WTC11 (cell line): ENCODE measurements around the gene APMAP.

Experiments
- CTCF ChIP-seq: fragments of 200-600 bp; IDR thresholded peaks from 2 replicates; pipeline ENCODE4 v1.8.0; 2022; ENCODE audit warnings: antibody characterized with exemption
- E2F1 ChIP-seq: sonication (generic); formaldehyde crosslinking; IDR thresholded peaks from 2 replicates; pipeline ENCODE4 v1.8.0; 2022; ENCODE audit warnings: mild to moderate bottlenecking, missing genetic modification reagents
- ESRRA ChIP-seq: sonication (generic); formaldehyde crosslinking; IDR thresholded peaks from 2 replicates; pipeline ENCODE4 v1.8.1; 2022; ENCODE audit warnings: mild to moderate bottlenecking, missing genetic modification reagents, borderline replicate concordance
- JUN ChIP-seq: sonication (generic); formaldehyde crosslinking; IDR thresholded peaks from 2 replicates; pipeline ENCODE4 v1.8.0; 2023; ENCODE audit warnings: mild to moderate bottlenecking, missing genetic modification reagents
- TEAD1 ChIP-seq: sonication (generic); formaldehyde crosslinking; IDR thresholded peaks from 2 replicates; pipeline ENCODE4 v1.8.0; 2022; ENCODE audit warnings: mild to moderate bottlenecking, missing genetic modification reagents
- ZNF121 ChIP-seq: sonication (generic); formaldehyde crosslinking; IDR thresholded peaks from 2 replicates; pipeline ENCODE4 v1.8.0; 2023; ENCODE audit warnings: missing genetic modification reagents
- TF ChIP-seq, protein P1 (sequence below): sonication (generic); formaldehyde crosslinking; IDR thresholded peaks from 2 replicates; pipeline ENCODE4 v1.8.1; 2023; ENCODE audit warnings: mild to moderate bottlenecking, missing genetic modification reagents, moderate library complexity

GRCh38 chr20:24991897-24992486 is 559 bp downstream of the APMAP start:
- TF ChIP-seq CTCF (no peak), ESRRA (CRISPR knock-in tag) (no peak), JUN (CRISPR knock-in tag) (no peak; the same call in 1 of the 2 replicates), E2F1 (no peak), ZNF121 (CRISPR knock-in tag) (no peak), TEAD1 (CRISPR knock-in tag) (no peak)
- TF ChIP-seq, protein P1, sequence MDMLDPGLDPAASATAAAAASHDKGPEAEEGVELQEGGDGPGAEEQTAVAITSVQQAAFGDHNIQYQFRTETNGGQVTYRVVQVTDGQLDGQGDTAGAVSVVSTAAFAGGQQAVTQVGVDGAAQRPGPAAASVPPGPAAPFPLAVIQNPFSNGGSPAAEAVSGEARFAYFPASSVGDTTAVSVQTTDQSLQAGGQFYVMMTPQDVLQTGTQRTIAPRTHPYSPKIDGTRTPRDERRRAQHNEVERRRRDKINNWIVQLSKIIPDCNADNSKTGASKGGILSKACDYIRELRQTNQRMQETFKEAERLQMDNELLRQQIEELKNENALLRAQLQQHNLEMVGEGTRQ (CRISPR knock-in tag), result no peak
